ENCODE results near the gene GREM2. TPM values are rescaled to one million over a fixed set of nuclear protein-coding genes. Genes with fewer than 3 reads are reported as not detected.

Gene GREM2
- total RNA-seq, 2 experiments from 2014 or later, result 0.17 to 0.25 TPM

DNA sequence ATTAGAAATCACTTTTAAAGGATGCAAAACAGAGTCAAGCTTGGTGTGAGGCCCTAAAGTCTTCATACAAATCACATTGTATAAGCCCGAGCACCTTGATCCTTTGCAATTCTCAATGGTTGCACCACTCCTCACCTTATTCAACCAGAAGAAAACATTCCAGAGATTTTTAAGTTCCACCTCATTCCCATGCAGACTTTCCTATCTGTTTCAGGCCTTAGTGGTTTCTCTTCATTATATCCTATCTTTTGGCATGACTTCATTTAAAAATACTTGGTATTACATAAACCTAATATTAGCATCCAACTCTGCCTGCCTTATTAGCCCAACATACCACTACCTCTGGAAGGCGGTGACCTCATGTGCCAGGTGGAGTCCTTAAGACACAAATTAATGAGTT is 9.3 kb upstream of the GREM2 start:
- intact Hi-C loops (cut with micrococcal nuclease), result no loop called here
- CTCF ChIA-PET, result no interaction called here
- Mint-ChIP-seq H3K4me3 (no peak overlapping the region), H3K4me1 (ENCODE audit: low read depth) (no peaks in the 10 kb centered on the region), H3K27ac (no peak overlapping the region), H3K36me3 (ENCODE audit: low read depth) (no peaks in the 10 kb centered on the region), H3K9me3 (no peaks in the 10 kb centered on the region), H3K27me3 (ENCODE audit: low read depth) (peaks cover 10% of the 10 kb centered on the region)
- no peak for DNase-seq

DNA sequence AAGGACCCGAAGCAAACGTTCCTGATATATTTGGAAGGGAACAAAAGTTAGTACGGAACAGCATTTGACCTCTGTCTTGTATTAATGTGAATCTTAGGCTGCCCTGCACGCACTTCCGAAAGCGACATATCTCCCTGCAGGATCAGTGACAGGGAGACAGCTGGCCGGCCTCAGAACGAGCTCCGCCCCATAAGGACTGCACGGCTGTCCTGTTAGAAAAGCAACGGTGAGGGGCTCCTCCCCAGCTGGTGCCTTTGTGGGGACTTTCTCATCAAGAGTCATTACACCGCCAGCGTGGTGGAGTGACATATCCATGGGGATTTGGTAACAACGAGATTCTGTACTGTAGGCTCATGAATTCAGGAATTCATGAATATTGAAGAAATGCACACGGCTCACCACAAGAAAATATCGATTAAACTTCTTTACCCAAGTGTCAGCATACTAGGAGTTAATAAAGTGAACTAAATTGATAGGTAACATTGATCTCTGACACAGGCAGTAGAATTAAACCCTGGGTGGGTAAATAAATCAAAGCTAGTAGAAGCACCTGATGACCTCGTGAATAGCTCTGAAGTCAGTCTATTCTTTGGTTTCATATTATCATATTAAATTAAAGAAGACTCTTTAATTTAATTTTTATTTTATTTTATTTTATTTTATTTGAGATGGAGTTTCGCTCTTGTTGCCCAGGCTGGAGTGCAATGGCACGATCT is 8.1 kb upstream of the GREM2 start:
- intact Hi-C loops (cut with micrococcal nuclease), result loop anchor here (10.0 kb wide), 1 partner anchor 905 kb away; no protein-coding TSS in a partner anchor
- no peaks in the 10 kb centered on the region for H3K36me3 Mint-ChIP-seq (ENCODE audit: low read depth)
- H3K4me1 Mint-ChIP-seq (ENCODE audit: low read depth), result no peaks in the 10 kb centered on the region
- DNase-seq, result no peak
- H3K27ac Mint-ChIP-seq, result no peak overlapping the region
- H3K9me3 Mint-ChIP-seq, result no peaks in the 10 kb centered on the region
- CTCF ChIA-PET, result no interaction called here
- H3K27me3 Mint-ChIP-seq (ENCODE audit: low read depth), result peaks cover 10% of the 10 kb centered on the region
- no peak overlapping the region for H3K4me3 Mint-ChIP-seq

DNA sequence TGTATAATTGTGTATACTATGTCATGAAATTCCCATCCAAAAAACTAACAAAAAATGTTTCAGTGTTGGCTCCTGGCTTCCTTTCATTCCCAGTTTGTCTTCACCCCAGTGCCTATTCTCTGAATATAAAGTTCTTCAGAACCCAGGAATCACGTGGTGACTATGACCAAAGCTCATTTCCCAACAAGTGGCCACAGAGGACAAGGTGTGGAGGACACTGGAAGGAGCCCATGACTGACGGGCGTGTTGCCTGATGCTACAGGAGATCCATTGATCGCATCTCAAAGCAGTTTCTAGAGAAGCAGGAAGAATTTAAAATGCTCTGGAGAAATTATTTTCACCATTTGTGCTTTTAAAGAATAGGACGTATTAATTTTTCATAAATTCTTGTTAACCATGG is 7.4 kb upstream of the GREM2 start:
- no peak overlapping the region for H3K27ac Mint-ChIP-seq
- CTCF ChIA-PET, result no interaction called here
- intact Hi-C loops (cut with micrococcal nuclease), result loop anchor here (10.0 kb wide), 1 partner anchor 905 kb away; no protein-coding TSS in a partner anchor
- H3K4me3 Mint-ChIP-seq, result no peak overlapping the region
- DNase-seq, result no peak
- no peaks in the 10 kb centered on the region for H3K4me1 Mint-ChIP-seq (ENCODE audit: low read depth)
- peaks cover 10% of the 10 kb centered on the region for H3K27me3 Mint-ChIP-seq (ENCODE audit: low read depth)
- H3K9me3 Mint-ChIP-seq, result no peaks in the 10 kb centered on the region
- no peaks in the 10 kb centered on the region for H3K36me3 Mint-ChIP-seq (ENCODE audit: low read depth)

DNA sequence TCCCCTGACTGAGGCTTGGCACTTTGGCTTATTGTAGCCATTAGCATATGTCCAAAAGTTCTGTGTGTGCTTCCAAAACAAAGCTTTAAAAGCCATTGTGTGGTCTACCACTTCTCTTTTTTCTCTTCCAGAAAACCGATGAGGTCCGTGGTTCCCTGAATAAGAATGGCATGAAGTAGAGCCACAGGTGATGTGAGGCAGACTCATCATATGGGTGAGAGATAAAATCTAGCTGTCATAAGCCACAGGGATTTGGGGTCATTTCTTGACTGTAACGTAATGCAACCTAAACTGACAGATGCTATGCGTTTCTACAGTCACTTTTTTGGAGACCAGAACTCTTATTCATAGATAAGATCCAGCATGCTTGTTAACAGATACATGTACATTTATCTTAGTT is 7.0 kb upstream of the GREM2 start:
- H3K27me3 Mint-ChIP-seq (ENCODE audit: low read depth), result peaks cover 11% of the 10 kb centered on the region
- H3K27ac Mint-ChIP-seq, result no peak overlapping the region
- no peak overlapping the region for H3K4me3 Mint-ChIP-seq
- no peak for DNase-seq
- CTCF ChIA-PET, result no interaction called here
- no peaks in the 10 kb centered on the region for H3K9me3 Mint-ChIP-seq
- H3K4me1 Mint-ChIP-seq (ENCODE audit: low read depth), result peaks cover under 1% of the 10 kb centered on the region
- H3K36me3 Mint-ChIP-seq (ENCODE audit: low read depth), result no peaks in the 10 kb centered on the region
- intact Hi-C loops (cut with micrococcal nuclease), result loop anchor here (10.0 kb wide), 1 partner anchor 904 kb away; no protein-coding TSS in a partner anchor

DNA sequence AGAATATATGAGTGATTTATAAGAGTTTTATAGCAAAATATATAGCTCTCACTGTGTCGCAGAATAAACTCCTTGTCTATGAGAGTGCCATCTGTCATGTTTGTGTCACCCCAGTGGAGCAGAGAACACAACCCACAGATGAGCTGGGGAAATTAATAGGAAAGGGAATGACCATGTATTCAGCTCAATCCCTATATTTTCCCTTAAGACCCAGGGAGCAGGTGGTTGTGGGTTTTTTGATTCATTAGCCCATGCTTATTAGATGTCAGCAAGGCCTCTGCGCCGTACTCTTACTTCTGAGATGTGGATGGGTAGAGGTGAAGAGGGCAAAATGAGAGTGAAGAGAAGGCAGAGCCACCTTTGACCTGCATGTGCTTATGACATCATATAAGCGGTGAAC is 4.1 kb upstream of the GREM2 start:
- no peak overlapping the region for H3K27ac Mint-ChIP-seq
- H3K4me3 Mint-ChIP-seq, result no peak overlapping the region
- intact Hi-C loops (cut with micrococcal nuclease), result loop anchor here (10.0 kb wide), 1 partner anchor 901 kb away; no protein-coding TSS in a partner anchor
- H3K9me3 Mint-ChIP-seq, result no peaks in the 10 kb centered on the region
- no peaks in the 10 kb centered on the region for H3K36me3 Mint-ChIP-seq (ENCODE audit: low read depth)
- CTCF ChIA-PET, result no interaction called here
- DNase-seq, result no peak
- peaks cover 26% of the 10 kb centered on the region for H3K4me1 Mint-ChIP-seq (ENCODE audit: low read depth)
- H3K27me3 Mint-ChIP-seq (ENCODE audit: low read depth), result peaks cover 38% of the 10 kb centered on the region

DNA sequence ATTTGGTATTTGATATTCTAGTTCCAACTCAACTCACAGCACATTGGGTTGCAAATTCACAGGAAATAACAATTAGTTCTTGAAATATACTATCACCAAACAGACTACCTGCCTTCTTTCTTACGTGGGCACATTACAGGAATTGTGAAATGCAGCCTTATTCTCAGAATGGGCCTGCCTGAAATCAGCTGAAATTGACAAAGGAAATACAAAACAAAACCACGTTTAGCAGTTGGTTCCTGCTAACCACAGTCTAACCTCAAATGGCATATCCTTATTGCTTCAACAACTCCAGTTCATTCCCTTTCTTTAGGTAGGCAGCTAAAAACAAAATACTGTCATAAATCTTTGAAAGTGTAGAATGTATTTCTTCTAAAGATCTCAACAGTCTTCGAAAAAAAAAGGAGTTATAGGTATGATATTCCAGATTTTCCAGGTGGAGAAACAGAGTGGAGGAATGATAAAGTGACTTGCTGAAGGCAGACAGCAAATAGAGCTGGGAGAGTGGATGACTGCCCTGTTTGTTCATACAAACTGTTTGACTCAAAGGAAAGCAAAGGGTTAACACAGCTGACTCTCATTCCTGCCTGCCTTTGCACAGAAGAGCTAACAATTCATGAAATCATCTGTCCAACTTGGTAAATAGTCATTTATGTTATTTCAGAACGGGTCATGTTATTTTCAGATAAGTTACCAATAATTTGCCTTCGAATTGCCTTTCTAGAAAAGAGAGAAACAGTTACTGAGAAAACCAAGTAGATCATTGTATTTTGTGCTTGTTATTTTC is 1.6 kb upstream of the GREM2 start:
- intact Hi-C loops (cut with micrococcal nuclease), result loop anchor here (1.0 to 10.0 kb wide), 5 partner anchors 53 to 1064 kb away; no protein-coding TSS in a partner anchor
- peaks cover 30% of the 10 kb centered on the region for H3K4me1 Mint-ChIP-seq (ENCODE audit: low read depth)
- peaks cover 43% of the 10 kb centered on the region for H3K27me3 Mint-ChIP-seq (ENCODE audit: low read depth)
- no peak overlapping the region for H3K27ac Mint-ChIP-seq
- peak; percentile 12 for DNase-seq
- no peaks in the 10 kb centered on the region for H3K9me3 Mint-ChIP-seq
- H3K36me3 Mint-ChIP-seq (ENCODE audit: low read depth), result no peaks in the 10 kb centered on the region
- CTCF ChIA-PET, result interaction anchor here (0.7 to 0.8 kb wide), 3 partner anchors 17 to 159 kb away, joined by 3 read pairs; no protein-coding TSS in a partner anchor
- no peak overlapping the region for H3K4me3 Mint-ChIP-seq

DNA sequence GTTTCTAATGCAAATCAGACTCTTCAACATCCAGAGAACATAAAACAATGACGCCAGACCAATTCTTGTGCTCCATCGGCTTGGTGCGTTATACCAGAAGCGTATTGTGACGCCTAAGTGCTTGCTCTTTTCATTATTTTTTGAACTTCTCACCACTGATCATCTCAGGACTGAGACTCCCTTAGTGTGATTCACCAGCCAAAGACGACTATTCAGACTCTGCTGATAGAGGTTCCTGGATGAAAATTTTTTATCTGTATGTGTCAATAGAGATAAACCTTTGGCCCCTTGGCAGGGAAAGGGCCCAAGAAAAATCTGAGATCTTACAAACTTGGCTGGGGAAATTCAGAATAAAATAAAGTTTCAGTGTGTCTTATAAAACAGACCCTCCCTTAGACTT is 856 bp upstream of the GREM2 start:
- Mint-ChIP-seq H3K4me1 (ENCODE audit: low read depth) (peaks cover 30% of the 10 kb centered on the region), H3K9me3 (no peaks in the 10 kb centered on the region), H3K36me3 (ENCODE audit: low read depth) (no peaks in the 10 kb centered on the region), H3K4me3 (no peak overlapping the region), H3K27ac (no peak overlapping the region), H3K27me3 (ENCODE audit: low read depth) (peaks cover 43% of the 10 kb centered on the region)
- no peak for DNase-seq
- intact Hi-C loops (cut with micrococcal nuclease), result loop anchor here (1.0 to 10.0 kb wide), 6 partner anchors 37 to 1064 kb away; no protein-coding TSS in a partner anchor
- CTCF ChIA-PET, result interaction anchor here (0.7 to 0.8 kb wide), 2 partner anchors 18 to 158 kb away, joined by 3 read pairs; no protein-coding TSS in a partner anchor

DNA sequence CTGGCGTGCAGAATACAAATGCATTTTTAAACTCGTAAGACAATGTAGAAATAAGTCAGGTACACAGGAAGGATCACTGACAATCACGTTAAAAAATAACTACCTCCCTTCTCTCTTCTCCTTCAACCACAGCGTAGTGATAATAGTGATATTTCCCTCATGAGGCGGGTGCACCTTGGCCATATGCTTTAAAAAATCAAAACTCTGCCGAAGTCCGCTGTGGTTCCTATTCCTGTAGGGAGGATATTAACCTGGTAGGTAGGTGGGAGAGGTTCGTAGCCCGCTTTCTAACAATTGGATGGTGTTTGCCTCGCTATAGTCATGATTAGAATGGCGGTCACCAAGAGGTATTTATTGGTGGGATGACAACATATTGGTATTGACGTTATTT is 732 bp downstream of the GREM2 start:
- peaks cover 30% of the 10 kb centered on the region for H3K4me1 Mint-ChIP-seq (ENCODE audit: low read depth)
- no peaks in the 10 kb centered on the region for H3K9me3 Mint-ChIP-seq
- no peak for DNase-seq
- no peaks in the 10 kb centered on the region for H3K36me3 Mint-ChIP-seq (ENCODE audit: low read depth)
- peaks cover 38% of the 10 kb centered on the region for H3K27me3 Mint-ChIP-seq (ENCODE audit: low read depth)
- H3K4me3 Mint-ChIP-seq, result peak overlapping the region; percentile 90
- H3K27ac Mint-ChIP-seq, result no peak overlapping the region
- CTCF ChIA-PET, result no interaction called here
- intact Hi-C loops (cut with micrococcal nuclease), result loop anchor here (10.0 kb wide), 1 partner anchor 896 kb away; no protein-coding TSS in a partner anchor

DNA sequence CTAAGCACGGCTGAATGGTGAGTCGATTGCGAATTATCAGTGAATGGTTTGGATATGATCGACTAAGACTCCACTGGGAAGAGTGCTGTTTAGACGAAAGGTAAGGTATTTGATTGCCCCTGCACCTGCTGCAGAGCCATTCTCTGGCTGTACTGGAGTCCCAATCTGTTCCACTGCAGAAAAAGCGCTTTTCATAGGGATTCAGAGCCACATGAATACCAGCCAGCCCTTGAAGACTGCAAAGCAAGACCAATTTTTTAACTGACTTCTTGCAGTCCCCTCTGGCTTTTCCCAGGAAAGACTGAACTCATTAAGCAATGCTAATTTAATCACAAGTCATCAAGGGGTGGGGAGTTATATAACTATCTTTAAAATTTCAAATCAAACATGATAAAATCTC is 1.3 kb downstream of the GREM2 start:
- no peak for DNase-seq
- H3K36me3 Mint-ChIP-seq (ENCODE audit: low read depth), result no peaks in the 10 kb centered on the region
- peak overlapping the region; percentile 18 for H3K4me3 Mint-ChIP-seq
- H3K27ac Mint-ChIP-seq, result no peak overlapping the region
- no peaks in the 10 kb centered on the region for H3K9me3 Mint-ChIP-seq
- peaks cover 38% of the 10 kb centered on the region for H3K27me3 Mint-ChIP-seq (ENCODE audit: low read depth)
- intact Hi-C loops (cut with micrococcal nuclease), result loop anchor here (10.0 kb wide), 1 partner anchor 896 kb away; no protein-coding TSS in a partner anchor
- CTCF ChIA-PET, result no interaction called here
- peaks cover 30% of the 10 kb centered on the region for H3K4me1 Mint-ChIP-seq (ENCODE audit: low read depth)

DNA sequence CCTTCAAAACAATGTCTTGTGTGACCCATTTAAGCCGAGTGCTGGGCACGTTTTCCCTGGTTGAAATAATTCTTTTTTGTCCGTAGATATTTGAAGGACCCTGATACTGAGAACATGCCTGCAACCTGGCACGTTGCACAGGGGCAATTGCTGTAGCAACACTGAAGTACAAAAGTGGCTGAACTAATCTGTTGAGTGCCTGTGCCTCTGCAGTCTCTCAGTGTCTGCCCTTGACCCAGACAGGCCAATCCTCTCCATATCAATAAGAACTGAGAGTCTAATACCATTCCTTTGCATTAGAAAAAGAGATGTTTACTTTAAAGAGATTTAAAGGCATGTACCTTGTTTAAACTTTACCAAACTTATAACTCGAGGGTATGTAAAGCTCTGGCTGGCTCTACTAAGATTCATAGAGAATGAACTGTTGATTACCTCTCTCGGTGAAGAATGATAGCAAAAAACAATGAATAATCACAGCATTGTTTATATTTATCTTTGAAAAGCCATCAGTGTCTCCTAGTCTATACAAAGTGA is 2.4 kb downstream of the GREM2 start:
- no peak overlapping the region for H3K27ac Mint-ChIP-seq
- peaks cover 30% of the 10 kb centered on the region for H3K4me1 Mint-ChIP-seq (ENCODE audit: low read depth)
- DNase-seq, result no peak
- CTCF ChIA-PET, result interaction anchor here (1.0 to 2.0 kb wide), 2 partner anchors 154 to 460 kb away, joined by 3 to 9 read pairs; no protein-coding TSS in a partner anchor
- no peak overlapping the region for H3K4me3 Mint-ChIP-seq
- no peaks in the 10 kb centered on the region for H3K36me3 Mint-ChIP-seq (ENCODE audit: low read depth)
- intact Hi-C loops (cut with micrococcal nuclease), result loop anchor here (10.0 kb wide), 2 partner anchors 585 to 895 kb away; no protein-coding TSS in a partner anchor
- no peaks in the 10 kb centered on the region for H3K9me3 Mint-ChIP-seq
- H3K27me3 Mint-ChIP-seq (ENCODE audit: low read depth), result peaks cover 38% of the 10 kb centered on the region

DNA sequence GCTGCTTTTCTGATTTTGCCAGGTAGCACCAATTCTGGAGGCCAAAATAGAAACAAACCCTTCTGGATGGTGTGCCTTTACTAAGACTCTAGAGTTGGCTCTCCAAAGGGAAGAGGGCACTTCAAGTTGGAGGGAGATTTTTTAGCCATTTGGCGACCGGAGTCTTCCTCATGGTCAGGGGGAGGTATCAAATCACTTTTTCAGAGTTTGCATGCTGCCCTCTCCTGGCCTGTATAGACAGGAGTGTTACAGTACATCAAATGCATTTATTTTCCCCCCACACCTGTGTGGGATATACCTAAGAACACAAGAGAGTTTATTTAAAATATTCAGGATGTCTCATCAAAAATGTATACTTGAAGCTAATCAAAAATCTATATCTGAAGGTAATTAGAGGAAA is 3.2 kb downstream of the GREM2 start:
- no peaks in the 10 kb centered on the region for H3K36me3 Mint-ChIP-seq (ENCODE audit: low read depth)
- H3K4me1 Mint-ChIP-seq (ENCODE audit: low read depth), result peaks cover 27% of the 10 kb centered on the region
- peak; percentile 16 for DNase-seq
- no peaks in the 10 kb centered on the region for H3K9me3 Mint-ChIP-seq
- intact Hi-C loops (cut with micrococcal nuclease), result loop anchor here (1.0 to 10.0 kb wide), 2 partner anchors 153 to 584 kb away; no protein-coding TSS in a partner anchor
- no peak overlapping the region for H3K27ac Mint-ChIP-seq
- peaks cover 35% of the 10 kb centered on the region for H3K27me3 Mint-ChIP-seq (ENCODE audit: low read depth)
- CTCF ChIA-PET, result interaction anchor here (0.8 to 2.0 kb wide), 2 partner anchors 77 to 153 kb away, joined by 3 to 9 read pairs; no protein-coding TSS in a partner anchor
- no peak overlapping the region for H3K4me3 Mint-ChIP-seq

DNA sequence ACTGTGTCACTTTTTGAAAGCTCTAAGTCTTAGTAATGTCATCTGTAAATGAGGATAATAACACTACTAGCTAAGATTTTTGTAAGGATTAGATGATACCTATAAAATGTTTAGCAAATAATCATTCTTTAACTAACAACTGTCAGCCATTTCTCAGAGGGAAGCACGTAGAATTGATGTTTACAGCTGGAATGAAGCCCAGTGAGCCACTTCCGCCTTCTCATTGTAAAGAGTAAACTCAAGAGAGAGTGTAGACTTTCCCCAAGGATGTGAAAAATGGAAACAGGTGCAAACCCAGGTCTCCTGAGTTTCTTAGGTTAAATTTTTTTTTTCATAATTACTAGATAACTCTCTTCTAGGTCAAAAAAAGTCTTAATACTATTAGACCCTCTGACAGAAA is 4.9 kb downstream of the GREM2 start:
- Mint-ChIP-seq H3K4me1 (ENCODE audit: low read depth) (peaks cover 12% of the 10 kb centered on the region), H3K36me3 (ENCODE audit: low read depth) (no peaks in the 10 kb centered on the region), H3K9me3 (no peaks in the 10 kb centered on the region), H3K4me3 (no peak overlapping the region), H3K27me3 (ENCODE audit: low read depth) (peaks cover 21% of the 10 kb centered on the region), H3K27ac (no peak overlapping the region)
- CTCF ChIA-PET, result interaction anchor here (0.5 kb wide), 1 partner anchor 31 kb away, joined by 3 read pairs; no protein-coding TSS in a partner anchor
- DNase-seq, result no peak
- intact Hi-C loops (cut with micrococcal nuclease), result loop anchor here (10.0 kb wide), 1 partner anchor 582 kb away; no protein-coding TSS in a partner anchor

Measured in activated naive CD4-positive, alpha-beta T cell treated with anti-CD3 and anti-CD28 coated beads for 36 hours (primary cell).